ENCODE measurements around the gene KPNA6.
"Not testable (repeated sequence)": the region's sequence is repeated elsewhere in the genome, so short reads cannot be mapped to it uniquely, and the experiment has no call there.

DNA sequence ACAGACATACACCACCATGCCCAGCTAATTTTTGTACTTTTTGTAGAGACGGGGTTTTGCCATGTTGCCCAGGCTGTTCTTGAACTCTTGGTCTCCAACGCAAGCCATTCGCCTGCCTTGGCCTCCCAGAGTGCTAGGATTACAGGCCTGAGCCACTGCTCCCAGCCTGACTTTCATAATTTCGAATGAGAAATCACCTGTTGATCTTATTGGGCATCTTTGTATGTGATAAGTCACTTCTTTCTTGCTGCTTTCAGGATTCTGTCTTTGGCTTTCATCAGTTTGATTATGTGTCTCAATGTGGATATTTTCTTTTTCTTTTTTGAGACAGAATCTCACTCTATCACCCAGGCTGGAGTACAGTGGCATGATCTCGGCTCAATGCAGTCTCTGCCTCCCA is 39.9 kb downstream of the KPNA6 start:
- TF ChIP-seq, protein P1, sequence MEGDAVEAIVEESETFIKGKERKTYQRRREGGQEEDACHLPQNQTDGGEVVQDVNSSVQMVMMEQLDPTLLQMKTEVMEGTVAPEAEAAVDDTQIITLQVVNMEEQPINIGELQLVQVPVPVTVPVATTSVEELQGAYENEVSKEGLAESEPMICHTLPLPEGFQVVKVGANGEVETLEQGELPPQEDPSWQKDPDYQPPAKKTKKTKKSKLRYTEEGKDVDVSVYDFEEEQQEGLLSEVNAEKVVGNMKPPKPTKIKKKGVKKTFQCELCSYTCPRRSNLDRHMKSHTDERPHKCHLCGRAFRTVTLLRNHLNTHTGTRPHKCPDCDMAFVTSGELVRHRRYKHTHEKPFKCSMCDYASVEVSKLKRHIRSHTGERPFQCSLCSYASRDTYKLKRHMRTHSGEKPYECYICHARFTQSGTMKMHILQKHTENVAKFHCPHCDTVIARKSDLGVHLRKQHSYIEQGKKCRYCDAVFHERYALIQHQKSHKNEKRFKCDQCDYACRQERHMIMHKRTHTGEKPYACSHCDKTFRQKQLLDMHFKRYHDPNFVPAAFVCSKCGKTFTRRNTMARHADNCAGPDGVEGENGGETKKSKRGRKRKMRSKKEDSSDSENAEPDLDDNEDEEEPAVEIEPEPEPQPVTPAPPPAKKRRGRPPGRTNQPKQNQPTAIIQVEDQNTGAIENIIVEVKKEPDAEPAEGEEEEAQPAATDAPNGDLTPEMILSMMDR (IDR thresholded peaks at IDR 0.05; ENCODE audit: low read length), result not testable (repeated sequence)
- not testable (repeated sequence) for TF ChIP-seq EZH2 (IDR thresholded peaks at IDR 0.05; ENCODE audit: borderline replicate concordance, low read length)
